ENCODE results near the gene GANAB.

The GANAB gene

DNA sequence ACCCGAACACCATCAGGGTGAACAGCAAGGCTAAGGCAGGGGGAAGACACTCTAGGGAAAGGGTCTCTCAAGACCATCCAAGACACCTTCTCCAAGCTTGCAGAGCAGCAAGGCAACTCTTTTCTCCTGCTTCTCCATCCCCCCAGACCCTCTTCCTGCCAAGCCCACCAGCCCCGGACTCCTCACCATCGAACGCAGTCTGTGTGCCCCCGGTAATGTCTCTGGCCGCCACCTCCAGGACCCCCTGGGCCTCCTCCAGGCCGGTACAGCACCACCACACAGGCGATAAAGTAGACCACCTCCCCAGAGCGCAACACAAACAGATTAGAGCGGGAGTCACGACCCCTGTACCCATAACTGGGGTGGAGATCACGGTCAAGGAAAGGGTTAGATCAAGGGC is 37.6 kb downstream of the GANAB start:
- TF ChIP-seq ZNF8 (CRISPR knock-in tag; IDR thresholded peaks at IDR 0.05) (no peak), PPARA (CRISPR knock-in tag; IDR thresholded peaks at IDR 0.05; ENCODE audit: borderline replicate concordance) (no peak)
- no peak for ATAC-seq

DNA sequence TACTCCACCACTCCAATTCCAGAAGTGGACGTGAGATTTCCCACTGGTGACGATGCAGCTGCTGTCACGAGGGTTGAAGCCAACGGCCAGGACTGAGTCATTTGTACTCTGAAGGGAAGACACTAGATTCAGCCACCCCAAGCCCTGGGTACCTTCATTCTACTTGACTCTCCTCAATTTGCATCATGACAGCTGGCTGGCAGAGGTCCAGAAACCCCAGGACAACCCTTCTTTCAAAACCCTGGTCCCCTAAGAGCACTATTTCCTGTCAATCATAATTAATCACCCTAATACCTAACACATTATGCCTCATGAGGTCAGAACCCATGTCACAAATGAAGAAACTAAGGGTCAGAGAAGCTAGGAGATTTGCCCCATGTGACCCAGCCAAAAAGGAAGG is 38.7 kb downstream of the GANAB start:
- TF ChIP-seq ARNTL (CRISPR knock-in tag; IDR thresholded peaks at IDR 0.05; ENCODE audit: borderline replicate concordance, low read depth), result no peak
- TF ChIP-seq ZFP3 (CRISPR knock-in tag; IDR thresholded peaks at IDR 0.05), result no peak
- TF ChIP-seq, protein P1, sequence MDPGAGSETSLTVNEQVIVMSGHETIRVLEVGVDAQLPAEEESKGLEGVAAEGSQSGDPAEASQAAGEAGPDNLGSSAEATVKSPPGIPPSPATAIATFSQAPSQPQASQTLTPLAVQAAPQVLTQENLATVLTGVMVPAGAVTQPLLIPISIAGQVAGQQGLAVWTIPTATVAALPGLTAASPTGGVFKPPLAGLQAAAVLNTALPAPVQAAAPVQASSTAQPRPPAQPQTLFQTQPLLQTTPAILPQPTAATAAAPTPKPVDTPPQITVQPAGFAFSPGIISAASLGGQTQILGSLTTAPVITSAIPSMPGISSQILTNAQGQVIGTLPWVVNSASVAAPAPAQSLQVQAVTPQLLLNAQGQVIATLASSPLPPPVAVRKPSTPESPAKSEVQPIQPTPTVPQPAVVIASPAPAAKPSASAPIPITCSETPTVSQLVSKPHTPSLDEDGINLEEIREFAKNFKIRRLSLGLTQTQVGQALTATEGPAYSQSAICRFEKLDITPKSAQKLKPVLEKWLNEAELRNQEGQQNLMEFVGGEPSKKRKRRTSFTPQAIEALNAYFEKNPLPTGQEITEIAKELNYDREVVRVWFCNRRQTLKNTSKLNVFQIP (CRISPR knock-in tag; IDR thresholded peaks at IDR 0.05; ENCODE audit: borderline replicate concordance, low read depth), result no peak
- no peak for ATAC-seq

DNA sequence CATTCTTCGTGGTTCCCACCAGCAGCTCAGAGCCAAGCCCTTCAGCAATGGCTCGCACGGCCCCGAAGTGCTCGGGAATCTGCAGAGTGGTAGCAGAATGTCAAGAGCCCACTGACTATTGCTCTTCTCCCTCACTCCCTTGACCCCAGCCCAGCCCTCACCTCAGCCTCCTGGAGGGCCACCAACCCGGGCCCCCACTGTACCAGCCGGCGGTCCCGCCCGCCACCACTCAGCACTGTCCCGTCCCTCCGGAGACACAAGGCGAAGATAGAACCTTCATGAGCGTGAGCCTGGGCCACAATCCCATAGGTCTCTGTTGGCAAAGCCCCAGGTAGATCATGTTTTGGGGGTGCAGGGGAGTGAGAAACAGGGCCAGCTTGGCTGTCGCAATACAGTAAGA is 40.5 kb downstream of the GANAB start:
- ATAC-seq, result no peak
- TF ChIP-seq, protein P2, sequence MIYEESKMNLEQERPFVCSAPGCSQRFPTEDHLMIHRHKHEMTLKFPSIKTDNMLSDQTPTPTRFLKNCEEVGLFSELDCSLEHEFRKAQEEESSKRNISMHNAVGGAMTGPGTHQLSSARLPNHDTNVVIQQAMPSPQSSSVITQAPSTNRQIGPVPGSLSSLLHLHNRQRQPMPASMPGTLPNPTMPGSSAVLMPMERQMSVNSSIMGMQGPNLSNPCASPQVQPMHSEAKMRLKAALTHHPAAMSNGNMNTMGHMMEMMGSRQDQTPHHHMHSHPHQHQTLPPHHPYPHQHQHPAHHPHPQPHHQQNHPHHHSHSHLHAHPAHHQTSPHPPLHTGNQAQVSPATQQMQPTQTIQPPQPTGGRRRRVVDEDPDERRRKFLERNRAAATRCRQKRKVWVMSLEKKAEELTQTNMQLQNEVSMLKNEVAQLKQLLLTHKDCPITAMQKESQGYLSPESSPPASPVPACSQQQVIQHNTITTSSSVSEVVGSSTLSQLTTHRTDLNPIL (CRISPR knock-in tag; IDR thresholded peaks at IDR 0.05; ENCODE audit: low read depth), result no peak
- TF ChIP-seq, protein P3, sequence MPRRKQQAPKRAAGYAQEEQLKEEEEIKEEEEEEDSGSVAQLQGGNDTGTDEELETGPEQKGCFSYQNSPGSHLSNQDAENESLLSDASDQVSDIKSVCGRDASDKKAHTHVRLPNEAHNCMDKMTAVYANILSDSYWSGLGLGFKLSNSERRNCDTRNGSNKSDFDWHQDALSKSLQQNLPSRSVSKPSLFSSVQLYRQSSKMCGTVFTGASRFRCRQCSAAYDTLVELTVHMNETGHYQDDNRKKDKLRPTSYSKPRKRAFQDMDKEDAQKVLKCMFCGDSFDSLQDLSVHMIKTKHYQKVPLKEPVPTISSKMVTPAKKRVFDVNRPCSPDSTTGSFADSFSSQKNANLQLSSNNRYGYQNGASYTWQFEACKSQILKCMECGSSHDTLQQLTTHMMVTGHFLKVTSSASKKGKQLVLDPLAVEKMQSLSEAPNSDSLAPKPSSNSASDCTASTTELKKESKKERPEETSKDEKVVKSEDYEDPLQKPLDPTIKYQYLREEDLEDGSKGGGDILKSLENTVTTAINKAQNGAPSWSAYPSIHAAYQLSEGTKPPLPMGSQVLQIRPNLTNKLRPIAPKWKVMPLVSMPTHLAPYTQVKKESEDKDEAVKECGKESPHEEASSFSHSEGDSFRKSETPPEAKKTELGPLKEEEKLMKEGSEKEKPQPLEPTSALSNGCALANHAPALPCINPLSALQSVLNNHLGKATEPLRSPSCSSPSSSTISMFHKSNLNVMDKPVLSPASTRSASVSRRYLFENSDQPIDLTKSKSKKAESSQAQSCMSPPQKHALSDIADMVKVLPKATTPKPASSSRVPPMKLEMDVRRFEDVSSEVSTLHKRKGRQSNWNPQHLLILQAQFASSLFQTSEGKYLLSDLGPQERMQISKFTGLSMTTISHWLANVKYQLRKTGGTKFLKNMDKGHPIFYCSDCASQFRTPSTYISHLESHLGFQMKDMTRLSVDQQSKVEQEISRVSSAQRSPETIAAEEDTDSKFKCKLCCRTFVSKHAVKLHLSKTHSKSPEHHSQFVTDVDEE (CRISPR knock-in tag; IDR thresholded peaks at IDR 0.05), result no peak
- no peak for TF ChIP-seq ZC3H10 (CRISPR knock-in tag; IDR thresholded peaks at IDR 0.05)
- TF ChIP-seq, protein P1 (CRISPR knock-in tag; IDR thresholded peaks at IDR 0.05; ENCODE audit: borderline replicate concordance, low read depth), result no peak
- TF ChIP-seq RARB (CRISPR knock-in tag; IDR thresholded peaks at IDR 0.05), result no peak
- no peak for TF ChIP-seq ZFP3 (CRISPR knock-in tag; IDR thresholded peaks at IDR 0.05)
- TF ChIP-seq ESRRG (CRISPR knock-in tag; IDR thresholded peaks at IDR 0.05), result no peak
- no peak for TF ChIP-seq PPARA (CRISPR knock-in tag; IDR thresholded peaks at IDR 0.05; ENCODE audit: borderline replicate concordance)
- no peak for TF ChIP-seq TCF4 (CRISPR knock-in tag; IDR thresholded peaks at IDR 0.05; ENCODE audit: borderline replicate concordance)
- TF ChIP-seq ZNF70 (CRISPR knock-in tag; IDR thresholded peaks at IDR 0.05), result no peak
- no peak for TF ChIP-seq ZNF8 (CRISPR knock-in tag; IDR thresholded peaks at IDR 0.05)
- TF ChIP-seq ISL1 (CRISPR knock-in tag; IDR thresholded peaks at IDR 0.05), result no peak
- no peak for TF ChIP-seq TOX (CRISPR knock-in tag; IDR thresholded peaks at IDR 0.05; ENCODE audit: borderline replicate concordance)
- TF ChIP-seq BACH2 (CRISPR knock-in tag; IDR thresholded peaks at IDR 0.05; ENCODE audit: borderline replicate concordance), result no peak
- TF ChIP-seq, protein P4, sequence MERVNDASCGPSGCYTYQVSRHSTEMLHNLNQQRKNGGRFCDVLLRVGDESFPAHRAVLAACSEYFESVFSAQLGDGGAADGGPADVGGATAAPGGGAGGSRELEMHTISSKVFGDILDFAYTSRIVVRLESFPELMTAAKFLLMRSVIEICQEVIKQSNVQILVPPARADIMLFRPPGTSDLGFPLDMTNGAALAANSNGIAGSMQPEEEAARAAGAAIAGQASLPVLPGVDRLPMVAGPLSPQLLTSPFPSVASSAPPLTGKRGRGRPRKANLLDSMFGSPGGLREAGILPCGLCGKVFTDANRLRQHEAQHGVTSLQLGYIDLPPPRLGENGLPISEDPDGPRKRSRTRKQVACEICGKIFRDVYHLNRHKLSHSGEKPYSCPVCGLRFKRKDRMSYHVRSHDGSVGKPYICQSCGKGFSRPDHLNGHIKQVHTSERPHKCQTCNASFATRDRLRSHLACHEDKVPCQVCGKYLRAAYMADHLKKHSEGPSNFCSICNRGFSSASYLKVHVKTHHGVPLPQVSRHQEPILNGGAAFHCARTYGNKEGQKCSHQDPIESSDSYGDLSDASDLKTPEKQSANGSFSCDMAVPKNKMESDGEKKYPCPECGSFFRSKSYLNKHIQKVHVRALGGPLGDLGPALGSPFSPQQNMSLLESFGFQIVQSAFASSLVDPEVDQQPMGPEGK (CRISPR knock-in tag; IDR thresholded peaks at IDR 0.05; ENCODE audit: borderline replicate concordance), result no peak
- TF ChIP-seq GLIS3 (CRISPR knock-in tag; IDR thresholded peaks at IDR 0.05), result no peak
- TF ChIP-seq ZFP30 (CRISPR knock-in tag; IDR thresholded peaks at IDR 0.05), result no peak
- TF ChIP-seq ZNF565 (CRISPR knock-in tag; conservative IDR thresholded peaks at IDR 0.05; ENCODE audit: low read depth), result no peak
- no peak for TF ChIP-seq SNAI2 (CRISPR knock-in tag; IDR thresholded peaks at IDR 0.05)

DNA sequence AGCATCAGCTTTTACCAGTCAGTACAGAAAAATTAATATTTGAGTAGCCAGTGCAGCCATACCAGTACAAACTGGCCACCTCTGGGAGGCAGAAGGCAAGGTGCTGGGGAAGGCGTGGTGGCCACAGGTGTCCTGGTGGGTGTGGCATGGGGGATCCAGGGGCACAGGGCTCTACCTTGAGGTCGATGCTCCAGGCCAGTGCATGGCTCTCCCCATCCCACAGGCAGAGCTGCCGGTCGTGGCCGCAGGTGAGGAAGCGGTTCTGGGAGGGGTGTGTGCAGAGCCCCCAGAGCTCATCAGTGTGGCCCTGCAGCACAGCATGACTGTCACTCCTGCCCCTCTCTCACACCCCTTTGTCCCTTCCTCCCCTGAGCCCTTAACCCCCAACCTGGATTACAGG is 40.9 kb downstream of the GANAB start:
- no peak for ATAC-seq
- TF ChIP-seq ZFP3 (CRISPR knock-in tag; IDR thresholded peaks at IDR 0.05) (no peak), TOX (CRISPR knock-in tag; IDR thresholded peaks at IDR 0.05; ENCODE audit: borderline replicate concordance) (no peak), OSR1 (CRISPR knock-in tag; IDR thresholded peaks at IDR 0.05) (no peak), ARNTL (CRISPR knock-in tag; IDR thresholded peaks at IDR 0.05; ENCODE audit: borderline replicate concordance, low read depth) (no peak), ZC3H10 (CRISPR knock-in tag; IDR thresholded peaks at IDR 0.05) (no peak), ZFP30 (CRISPR knock-in tag; IDR thresholded peaks at IDR 0.05) (no peak), RARB (CRISPR knock-in tag; IDR thresholded peaks at IDR 0.05) (no peak), PPARA (CRISPR knock-in tag; IDR thresholded peaks at IDR 0.05; ENCODE audit: borderline replicate concordance) (no peak), SNAI2 (CRISPR knock-in tag; IDR thresholded peaks at IDR 0.05) (no peak), TCF4 (CRISPR knock-in tag; IDR thresholded peaks at IDR 0.05; ENCODE audit: borderline replicate concordance) (no peak), ZNF70 (CRISPR knock-in tag; IDR thresholded peaks at IDR 0.05) (no peak)
- TF ChIP-seq, protein P3 (CRISPR knock-in tag; IDR thresholded peaks at IDR 0.05), result no peak
- TF ChIP-seq, protein P2 (CRISPR knock-in tag; IDR thresholded peaks at IDR 0.05; ENCODE audit: low read depth), result no peak
